NCI-H748 treated with DMSO at 0.1 percent for 48 hours (cell line): ENCODE measurements around the gene SP1.
"Not testable (repeated sequence)": the region's sequence is repeated elsewhere in the genome, so short reads cannot be mapped to it uniquely, and the experiment has no call there.

Experiments used
- DNase-seq: peaks from one replicate; lab custom pipeline; 2025; lab: John Stamatoyannopoulos, UW

SP1 gene

GRCh38 chr12:53414756-53415417 is 34.9 kb downstream of the SP1 start:
- no peak for DNase-seq

DNA sequence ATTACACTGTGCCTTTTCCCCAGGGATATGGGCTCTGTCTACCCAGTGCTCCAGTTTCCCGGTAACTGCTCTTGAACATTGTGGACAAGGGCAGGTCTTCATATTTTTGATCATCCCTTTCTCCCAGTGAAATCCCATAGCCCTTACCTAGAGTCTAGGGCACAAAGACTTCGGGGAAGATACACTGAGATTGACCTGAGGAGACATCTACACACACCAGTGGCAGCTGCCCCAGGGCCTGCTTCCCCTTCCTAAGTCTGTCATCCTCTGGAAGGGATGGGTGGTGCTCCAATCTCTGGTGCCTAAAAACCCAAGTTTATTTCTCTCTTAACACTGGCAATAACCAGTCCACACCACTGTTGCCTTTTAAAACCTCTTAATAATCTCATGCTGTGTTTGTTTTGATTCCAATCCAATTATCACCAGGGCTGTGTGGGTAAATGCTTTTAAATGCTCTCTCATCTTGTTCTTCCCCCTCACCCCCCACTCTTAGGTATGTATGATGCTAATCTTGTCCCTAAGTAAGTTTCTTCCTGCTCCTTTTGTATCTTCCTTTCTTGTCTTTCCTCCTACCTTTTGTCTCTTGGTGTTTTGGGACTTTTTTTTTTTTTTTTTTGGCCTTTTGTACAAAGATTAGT is 35.9 kb downstream of the SP1 start:
- DNase-seq: not testable (repeated sequence)

- DNase-seq: not testable (repeated sequence)
Measured at GRCh38 chr12:53417291-53417816, 37.4 kb downstream of the SP1 start.

GRCh38 chr12:53418221-53418620 is 38.2 kb downstream of the SP1 start:
- no peak for DNase-seq

GRCh38 chr12:53419756-53420155 is 39.8 kb downstream of the SP1 start:
- no peak for DNase-seq

DNA sequence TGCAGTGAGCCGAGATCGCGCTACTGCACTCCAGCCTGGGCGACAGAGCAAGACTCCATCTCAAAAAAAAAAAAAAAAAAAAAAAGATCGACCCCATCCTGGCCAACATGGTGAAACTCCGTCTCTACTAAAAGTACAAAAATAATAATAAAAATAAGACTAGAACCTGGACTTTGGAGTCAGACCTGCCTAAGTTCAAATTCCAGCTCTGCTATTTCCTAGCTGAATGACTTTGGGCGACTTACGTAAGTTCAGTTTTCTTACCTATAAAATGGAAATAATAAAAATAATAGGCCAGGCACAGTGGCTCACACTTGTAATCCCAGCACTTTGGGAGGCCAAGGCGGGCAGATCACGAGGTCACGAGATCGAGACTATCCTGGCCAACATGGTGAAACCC is 42.3 kb downstream of the SP1 start:
- not testable (repeated sequence) for DNase-seq

GRCh38 chr12:53423597-53423996 is 43.6 kb downstream of the SP1 start, which contains the start of gene AMHR2:
TSS of gene AMHR2 (plus strand) at chr12:53423855. CDS start at chr12:53423935, 80 bp downstream.
- no peak for DNase-seq

DNA sequence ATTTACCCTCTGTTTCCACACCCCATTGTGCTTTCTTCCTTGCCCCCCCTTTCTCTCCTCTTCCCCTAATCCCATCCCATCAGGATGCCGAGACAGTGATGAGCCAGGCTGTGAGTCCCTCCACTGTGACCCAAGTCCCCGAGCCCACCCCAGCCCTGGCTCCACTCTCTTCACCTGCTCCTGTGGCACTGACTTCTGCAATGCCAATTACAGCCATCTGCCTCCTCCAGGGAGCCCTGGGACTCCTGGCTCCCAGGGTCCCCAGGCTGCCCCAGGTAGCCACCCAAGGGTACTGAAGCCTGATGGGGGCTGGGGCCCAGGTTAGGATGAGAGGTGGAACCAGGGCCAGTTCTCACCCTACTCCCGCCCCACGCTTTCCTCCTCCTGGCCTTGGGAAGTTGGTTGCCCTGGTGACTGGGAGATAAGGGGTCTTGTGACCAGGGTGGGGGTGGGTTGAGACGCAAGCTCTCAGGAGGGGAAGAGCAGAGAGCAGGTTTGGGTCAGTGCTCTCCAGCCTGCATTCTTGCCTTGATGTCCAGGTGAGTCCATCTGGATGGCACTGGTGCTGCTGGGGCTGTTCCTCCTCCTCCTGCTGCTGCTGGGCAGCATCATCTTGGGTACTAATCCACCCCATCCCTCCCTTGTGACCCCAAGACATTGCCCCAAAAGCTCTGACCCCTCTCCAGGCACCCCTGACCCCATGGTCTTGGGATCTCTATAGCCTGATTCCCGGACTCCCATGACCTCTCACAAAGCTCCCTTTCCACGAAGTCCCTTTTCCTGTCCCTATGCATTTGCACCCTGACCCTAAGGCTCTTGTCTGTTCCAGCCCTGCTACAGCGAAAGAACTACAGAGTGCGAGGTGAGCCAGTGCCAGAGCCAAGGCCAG is 44.9 kb downstream of the SP1 start:
- DNase-seq: no peak

DNA sequence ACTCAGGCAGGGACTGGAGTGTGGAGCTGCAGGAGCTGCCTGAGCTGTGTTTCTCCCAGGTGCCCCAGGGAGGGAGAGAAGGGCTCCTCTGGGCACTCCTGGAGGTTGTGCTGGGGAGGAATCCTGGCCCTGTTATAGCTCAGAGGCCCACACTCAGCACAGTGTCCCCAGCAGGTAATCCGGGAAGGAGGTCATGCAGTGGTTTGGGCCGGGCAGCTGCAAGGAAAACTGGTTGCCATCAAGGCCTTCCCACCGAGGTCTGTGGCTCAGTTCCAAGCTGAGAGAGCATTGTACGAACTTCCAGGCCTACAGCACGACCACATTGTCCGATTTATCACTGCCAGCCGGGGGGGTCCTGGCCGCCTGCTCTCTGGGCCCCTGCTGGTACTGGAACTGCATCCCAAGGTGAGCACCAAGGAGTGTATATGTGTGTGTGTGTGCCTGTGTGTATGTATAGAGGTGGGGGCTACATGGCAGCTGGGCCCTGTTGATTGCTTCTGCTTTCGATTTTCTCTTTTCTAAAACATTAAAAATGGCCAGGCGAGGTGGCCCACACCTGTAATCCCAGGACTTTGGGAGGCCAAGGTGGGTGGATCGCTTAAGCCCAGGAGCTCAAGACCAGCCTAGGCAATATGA is 45.7 kb downstream of the SP1 start:
- DNase-seq: no peak

DNA sequence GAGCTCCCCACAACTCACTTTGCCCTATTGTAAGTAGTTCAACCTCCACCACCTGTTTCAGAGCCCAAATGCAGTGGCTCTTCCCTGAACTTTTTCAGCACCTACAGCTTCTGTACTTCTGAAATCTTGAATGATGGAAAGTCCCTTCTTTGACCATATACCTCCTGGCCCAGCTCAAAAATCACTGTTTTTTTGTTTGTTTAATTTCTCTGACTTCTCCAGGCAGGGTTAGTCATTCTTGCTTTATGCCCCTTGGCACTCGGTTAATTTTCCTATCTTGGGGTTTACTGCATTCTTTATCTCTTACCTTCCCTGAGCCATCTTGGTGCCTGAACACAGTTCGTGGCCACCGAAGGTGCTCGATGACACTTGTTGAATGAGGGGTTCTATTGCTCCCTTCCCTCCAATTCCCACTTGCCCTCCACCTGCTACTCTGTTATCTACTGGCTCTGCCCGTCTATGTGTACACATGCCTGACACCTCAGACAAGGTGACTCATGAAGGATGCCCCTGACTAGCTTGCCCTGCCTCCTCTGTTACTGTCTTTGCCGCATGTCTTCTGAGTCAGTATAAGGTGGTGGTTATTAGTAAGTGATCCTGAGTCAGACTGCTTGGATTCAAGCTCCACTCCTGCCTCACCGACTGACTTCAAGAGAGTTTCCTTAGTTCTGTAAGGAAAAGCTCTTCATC is 48.1 kb downstream of the SP1 start:
- DNase-seq: no peak

DNA sequence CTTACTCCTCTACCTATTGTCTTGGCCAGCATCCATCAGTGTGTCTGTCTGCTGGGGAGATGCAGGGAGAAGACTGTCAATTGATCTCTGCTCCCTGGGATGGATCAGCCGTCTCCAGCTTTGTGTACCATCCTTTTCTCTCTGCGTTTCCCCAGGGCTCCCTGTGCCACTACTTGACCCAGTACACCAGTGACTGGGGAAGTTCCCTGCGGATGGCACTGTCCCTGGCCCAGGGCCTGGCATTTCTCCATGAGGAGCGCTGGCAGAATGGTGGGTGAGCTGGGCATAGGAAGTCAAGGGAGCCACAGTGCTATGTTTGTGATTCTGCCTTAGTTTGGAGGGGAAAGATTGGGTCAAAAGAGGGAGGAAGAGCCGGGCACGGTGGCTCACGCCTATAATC is 48.8 kb downstream of the SP1 start:
- DNase-seq: no peak

- DNase-seq: no peak
Measured at GRCh38 chr12:53430116-53430515, 50.1 kb downstream of the SP1 start.

DNA sequence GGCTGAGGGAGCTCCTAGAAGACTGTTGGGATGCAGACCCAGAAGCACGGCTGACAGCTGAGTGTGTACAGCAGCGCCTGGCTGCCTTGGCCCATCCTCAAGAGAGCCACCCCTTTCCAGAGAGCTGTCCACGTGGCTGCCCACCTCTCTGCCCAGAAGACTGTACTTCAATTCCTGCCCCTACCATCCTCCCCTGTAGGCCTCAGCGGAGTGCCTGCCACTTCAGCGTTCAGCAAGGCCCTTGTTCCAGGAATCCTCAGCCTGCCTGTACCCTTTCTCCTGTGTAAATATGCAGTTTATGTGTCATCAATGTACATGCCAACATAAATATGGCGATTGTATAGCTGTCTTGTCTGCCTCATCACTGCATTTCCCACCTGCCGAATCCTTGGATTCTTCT is 51.2 kb downstream of the SP1 start:
- no peak for DNase-seq

DNA sequence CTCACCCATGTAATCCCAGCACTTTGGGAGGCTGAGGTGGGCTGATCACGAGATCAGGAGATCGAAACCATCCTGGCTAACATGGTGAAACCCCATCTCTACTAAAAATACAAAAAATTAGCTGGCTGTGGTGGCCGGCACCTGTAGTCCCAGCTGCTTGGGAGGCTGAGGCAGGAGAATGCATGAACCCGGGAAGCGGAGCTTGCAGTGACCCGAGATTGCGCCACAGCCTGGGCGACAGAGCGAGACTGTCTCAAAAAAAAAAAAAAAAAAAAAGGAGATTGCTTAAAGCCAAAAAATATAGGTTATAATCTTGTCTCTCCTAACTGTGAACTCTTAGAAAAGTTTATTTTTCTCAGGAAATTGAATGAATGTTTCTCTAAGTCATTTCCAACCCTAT is 55.4 kb downstream of the SP1 start:
- DNase-seq: not testable (repeated sequence)

DNA sequence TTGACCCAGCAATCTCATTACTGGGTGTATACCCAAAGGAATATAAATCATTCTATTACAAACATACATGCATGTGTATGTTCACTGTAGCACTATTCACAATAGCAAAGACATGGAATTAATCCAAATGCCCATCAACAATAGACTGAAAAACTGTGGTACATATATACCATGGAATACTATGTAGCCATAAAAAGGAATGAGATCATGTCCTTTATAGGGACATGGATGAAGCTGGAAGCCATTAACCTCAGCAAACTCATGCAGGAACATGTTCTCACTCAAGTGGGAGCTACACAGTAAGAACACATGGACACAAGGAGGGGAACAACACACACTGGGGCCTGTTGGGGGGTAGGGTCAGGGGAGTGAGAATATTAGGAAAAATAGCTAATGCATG is 59.6 kb downstream of the SP1 start:
- DNase-seq: not testable (repeated sequence)

DNA sequence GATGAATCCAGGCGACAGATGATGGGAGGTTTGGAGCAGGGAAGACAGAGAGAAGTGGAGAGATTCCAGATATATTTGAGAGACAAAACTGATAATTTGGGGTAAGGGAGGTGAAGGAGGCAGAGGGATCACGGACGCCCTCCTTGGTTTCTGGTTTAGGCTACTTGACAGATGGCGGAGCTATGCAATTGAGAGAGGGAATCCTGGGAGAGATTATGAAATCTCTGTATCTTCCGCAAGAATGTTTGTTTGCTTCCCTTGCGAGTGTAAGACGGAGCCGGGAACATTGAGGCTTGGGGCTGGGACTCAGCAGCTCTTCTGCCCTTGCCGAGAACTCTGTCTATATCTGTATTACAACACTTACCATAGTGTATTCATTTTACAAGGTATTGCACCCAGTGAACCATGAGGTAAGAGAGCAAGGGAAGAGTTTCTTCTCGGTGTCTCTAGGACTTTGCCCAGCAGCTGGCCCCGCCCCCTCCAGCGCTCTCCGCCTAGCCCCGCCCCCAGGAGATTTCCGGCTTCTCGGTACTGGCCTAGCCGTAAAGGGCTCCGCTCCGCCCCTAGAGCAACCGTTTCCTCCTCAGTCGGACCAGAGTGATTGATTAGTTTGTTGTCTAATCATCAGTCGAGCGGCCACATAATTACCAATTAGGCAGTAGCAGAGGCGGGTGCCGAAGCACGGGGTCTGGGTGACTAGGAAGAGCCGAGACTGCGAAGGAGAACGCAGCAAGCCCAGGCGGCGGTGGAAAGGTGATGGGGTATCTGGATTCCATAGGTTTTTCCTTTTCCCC is 61.3 kb downstream of the SP1 start, which contains the start of gene PRR13:
Gene PRR13, plus strand, starts transcription at position 695 of the 794 bp plus-strand sequence. CDS start 981 bp downstream, outside the sequence.
- DNase-seq: peak; percentile 99

DNA sequence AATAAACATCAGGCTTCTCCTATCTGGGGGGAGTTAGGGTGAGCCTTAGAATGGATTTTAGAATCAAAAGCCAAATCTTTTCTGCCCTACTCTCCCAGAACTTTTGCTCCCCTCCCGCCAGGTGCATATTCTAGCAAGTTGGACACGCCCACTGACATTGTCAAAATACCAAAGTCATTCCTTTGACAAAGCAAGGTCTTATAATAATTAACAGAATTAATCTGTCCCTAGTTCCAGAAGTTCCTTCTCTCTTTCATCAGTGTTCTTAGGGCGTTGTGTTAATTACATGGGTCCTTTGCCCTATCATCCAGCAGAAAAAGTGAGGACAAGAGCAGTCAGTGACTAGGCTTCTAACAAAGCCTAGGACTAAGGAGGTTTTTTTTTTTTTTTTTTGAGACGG is 64.0 kb downstream of the SP1 start:
- no peak for DNase-seq

DNA sequence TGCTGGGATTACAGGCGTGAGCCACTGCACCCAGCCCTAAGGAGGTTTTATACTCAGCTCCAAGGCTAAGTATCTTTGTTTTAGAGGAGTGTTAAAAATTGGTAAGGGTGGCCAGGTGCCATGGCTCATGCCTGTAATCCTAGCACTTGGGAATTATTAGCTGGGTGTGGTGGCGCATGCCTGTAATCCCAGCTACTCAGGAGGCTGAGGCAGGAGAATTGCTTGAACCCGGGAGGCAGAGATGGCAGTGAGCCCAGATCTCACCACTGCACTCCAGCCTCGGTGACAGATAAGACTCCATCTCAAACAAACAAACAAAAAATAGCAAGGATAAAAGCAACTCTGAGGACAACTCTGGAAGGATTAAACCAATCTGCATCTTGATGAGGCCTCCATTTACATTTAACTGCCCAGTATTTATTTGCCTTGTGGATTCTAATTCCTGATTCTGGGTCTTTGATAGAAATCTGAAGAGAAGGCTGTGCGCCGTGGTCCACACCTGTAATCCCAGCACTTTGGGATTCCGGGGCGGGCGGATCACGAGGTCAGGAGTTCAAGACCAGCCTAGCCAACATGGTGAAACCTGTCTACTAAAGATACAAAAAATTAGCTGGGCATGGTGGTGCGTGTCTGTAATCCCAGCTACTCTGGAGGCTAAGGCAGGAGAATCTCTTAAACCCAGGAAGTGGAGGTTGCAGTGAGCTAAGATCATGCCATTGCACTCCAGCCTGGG is 64.8 kb downstream of the SP1 start:
- DNase-seq: not testable (repeated sequence)

- DNase-seq: no peak
Measured at GRCh38 chr12:53450936-53451335, 71.0 kb downstream of the SP1 start.

- DNase-seq: peak; percentile 98
Measured at GRCh38 chr12:53451661-53452158, 71.7 kb downstream of the SP1 start, which contains the start of gene PCBP2. TSS of gene PCBP2 (plus strand) at chr12:53452102. CDS start at chr12:53454801, 2,699 bp downstream.
